A204.1 (cell line): ENCODE results near the gene SPATA33.

Source experiments
- FAIRE-seq: peaks from 2 replicates; lab custom pipeline; 2012; peaks lifted over from hg19 to GRCh38; lab: Jason Lieb, UNC

Gene SPATA33

GRCh38 chr16:89709716-89710432 lies 52.2 kb downstream of the SPATA33 start:
- no peak for FAIRE-seq

DNA sequence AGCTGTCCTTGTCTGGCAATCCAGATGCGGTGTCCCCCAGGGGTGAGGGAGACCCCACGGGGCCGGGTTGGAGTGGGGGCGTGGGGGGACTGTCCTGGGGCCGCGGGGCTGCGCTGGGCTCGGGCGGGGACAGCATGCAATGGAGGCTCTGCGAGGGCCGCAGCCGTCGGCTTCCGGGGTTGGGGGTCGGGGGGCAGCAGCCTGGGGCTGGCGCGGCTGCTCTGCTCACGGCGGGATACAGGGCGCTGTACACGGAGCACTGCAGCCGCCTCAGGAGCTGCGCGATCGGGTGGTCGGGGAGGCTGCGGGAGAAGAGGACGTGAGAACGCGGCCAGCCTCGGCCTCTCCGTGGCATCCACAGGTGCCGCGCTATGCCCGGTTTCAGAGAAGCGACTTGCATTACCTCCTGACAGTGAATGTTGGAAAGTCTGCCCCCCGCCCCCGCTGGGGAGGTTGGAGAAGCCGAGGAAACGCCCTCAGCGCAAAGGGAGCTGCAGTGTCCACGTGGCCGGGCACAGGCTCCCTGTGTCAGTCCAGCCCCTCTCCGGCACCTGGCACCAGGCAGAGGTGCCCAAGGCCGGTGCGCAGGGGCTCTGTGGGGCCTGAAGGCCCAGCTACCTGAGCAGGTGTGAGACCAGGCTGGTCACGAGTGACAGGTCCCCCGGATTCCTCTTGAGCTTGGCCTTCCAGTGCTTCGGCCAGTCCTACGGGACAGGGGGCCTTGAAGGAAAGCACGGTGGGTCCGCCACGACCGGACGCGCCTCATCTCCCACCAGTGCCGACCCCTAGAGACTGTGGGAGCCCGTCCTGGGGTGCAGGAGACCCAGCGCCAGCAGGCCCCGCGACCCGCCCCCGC lies 53.3 kb downstream of the SPATA33 start:
- FAIRE-seq = no peak

- no peak for FAIRE-seq
These were observed 54.1 kb downstream of the SPATA33 start for GRCh38 chr16:89711601-89712273.

DNA sequence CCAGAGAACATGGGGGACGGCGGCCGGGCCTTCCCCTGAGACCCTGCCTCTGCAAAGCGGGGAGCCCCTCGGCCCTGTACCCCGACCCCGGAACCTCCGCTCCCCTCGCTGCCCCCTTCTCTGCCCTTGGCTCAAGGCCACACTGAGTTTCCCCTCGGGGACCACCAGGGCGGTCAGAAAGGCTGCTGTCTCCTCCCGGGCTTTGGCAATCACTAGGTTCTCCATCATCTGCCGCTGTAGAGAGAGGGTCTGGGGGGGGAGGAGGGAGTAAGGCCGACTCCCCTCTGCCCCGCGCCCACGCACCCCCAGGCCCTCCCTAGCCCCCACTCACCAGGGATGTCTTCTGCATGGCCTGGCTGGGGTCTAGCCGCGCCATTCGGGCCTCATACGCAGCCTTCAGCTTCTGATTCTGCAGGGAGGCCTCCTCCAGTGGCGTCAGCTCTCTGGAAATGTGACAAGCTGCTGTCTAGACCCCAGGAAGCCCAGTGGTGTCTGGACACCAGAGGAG lies 54.7 kb downstream of the SPATA33 start:
- no peak for FAIRE-seq

- no peak for FAIRE-seq
These were observed 58.9 kb downstream of the SPATA33 start for GRCh38 chr16:89716493-89716892.

DNA sequence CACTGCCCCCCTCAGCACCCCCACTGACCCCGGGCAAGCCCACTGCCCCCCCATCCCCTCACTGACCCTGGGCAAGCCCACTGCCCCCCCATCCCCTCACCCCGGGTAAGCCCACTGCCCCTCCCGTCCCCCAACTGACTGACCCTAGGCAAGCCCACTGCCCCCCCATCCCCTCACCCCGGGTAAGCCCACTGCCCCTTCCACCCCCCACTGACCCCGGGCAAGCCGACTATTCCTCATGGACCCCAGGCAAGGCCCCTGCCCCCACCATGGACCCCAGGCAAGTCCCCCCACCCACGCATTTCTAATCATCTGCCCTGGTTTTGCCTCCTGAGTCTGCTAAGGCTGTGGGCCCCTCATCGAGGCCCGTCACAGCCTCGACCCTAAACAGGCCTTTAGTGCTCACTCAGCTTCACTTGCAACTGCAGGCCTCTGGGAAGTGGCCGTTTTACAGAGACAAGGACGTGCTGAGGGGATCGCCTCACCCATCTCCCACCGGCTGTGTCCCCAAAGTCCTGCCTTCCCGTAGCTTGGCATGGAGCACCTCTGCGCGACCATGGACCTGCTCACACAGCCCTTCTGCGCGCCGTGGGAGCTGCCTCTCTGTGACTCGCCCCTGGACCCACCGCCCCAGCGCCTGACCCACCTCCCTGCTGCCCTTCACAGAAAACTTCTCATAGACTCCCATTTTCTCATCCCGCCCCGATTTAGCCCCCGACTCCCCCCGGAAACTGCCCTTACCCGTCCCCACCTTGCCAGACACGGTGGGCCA lies 59.5 kb downstream of the SPATA33 start:
- no peak for FAIRE-seq

- FAIRE-seq = no peak
These were observed 60.3 kb downstream of the SPATA33 start for GRCh38 chr16:89717688-89718505.
